HG03025 (cell line): ENCODE results near the gene MYBPH.

ENCODE experiments used
- ATAC-seq: cut with Tn5 transposase; IDR thresholded peaks from one replicate; pipeline ENCODE4 v1.9.1; 2021; ENCODE audit warnings: mild to moderate bottlenecking, moderate library complexity; ENCODE audit not compliant: unreplicated experiment, low FRiP score

MYBPH gene

GRCh38 chr1:203150511-203151297 lies 24.9 kb downstream of the MYBPH start:
- no peak for ATAC-seq

DNA sequence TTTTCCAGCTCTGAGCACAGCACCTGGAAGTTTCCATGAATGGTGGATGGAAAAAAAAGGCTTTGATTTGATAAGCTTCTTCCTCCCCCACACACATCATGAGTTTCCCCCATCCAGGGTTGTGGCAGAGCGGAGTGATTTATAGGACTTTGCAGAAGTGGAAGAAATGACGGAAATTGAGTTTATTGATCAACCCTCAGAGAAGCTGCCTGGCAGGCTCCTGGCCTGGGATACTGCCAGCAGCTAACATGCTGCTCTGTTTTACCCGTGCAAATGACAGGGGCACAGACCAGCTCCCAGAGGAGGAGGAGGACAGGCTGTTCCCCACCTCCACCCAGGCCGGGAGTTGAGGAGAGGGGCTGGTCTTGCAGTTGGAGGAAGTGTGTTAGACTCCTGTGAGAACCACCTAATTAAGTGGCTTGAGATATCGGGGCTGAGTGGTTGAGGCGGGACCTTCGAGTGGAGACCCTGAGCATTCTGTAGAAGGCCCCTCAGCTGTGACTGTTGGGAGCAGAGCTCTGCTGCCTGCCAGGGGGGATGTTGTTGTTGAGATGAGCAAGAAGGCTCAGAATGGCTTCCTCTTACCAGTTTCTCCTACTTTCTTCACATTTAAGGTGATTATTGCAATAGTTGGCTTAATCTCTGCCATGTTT lies 26.3 kb downstream of the MYBPH start:
- ATAC-seq: no peak

- ATAC-seq: no peak
These were observed 27.0 kb downstream of the MYBPH start for GRCh38 chr1:203148579-203148978.

GRCh38 chr1:203148127-203148526 lies 27.5 kb downstream of the MYBPH start:
- no peak for ATAC-seq

- ATAC-seq: no peak
These were observed 28.2 kb downstream of the MYBPH start for GRCh38 chr1:203147376-203147775.

- ATAC-seq: no peak
These were observed 29.1 kb downstream of the MYBPH start for GRCh38 chr1:203146537-203146936.

DNA sequence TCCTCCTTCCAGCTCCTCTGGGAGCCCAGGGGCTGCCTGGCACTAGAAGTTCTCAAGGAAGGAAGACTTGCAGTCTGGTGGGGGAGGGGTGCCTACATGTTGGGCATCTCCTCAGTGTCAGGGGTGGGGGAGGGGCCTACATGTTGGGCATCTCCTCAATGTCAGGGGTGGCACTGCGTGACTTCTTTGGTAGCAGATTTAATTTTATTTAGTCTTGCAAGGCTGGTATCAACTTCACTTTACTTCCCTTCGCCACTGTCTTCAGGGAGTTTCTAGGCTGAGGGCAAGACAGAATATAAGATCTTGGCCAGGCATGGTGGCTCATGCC lies 29.6 kb downstream of the MYBPH start:
- ATAC-seq: no peak

DNA sequence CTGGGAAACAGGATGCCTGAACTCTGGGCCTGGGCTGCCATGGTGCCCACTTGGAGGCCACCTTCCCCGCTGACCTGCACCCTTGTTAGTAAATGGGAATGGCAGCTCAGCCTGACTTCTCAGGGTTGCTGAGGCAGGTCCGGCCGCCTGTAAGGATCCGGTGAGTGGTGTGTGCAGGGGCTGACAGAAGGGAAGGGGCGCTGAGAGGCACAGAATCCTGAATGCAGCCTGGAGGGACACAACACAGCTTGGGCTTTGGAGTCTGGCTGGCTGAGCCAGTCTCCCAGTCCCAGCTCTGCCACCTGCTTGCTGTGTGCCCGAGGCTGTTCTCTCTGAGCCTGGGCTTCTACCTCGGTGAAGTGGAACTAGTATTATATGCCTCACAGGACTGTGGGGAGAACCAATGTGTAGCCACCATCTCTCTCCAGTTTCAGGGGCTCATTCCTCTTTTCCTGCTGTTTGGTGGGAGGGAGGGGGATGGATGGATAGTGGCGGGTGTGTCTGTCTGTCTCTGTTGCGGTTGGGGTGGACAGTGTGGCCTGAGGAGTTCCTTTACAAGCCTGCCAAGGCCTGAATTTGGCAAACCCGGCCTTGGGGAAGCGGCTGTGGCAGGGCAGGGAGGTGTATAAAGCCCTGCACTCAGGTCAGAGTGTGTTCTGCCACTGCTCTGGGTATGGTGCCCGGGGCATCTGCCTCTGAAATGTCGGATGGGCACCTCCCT lies 30.1 kb downstream of the MYBPH start:
- no peak for ATAC-seq

GRCh38 chr1:203144661-203145060 lies 31.0 kb downstream of the MYBPH start:
- no peak for ATAC-seq

DNA sequence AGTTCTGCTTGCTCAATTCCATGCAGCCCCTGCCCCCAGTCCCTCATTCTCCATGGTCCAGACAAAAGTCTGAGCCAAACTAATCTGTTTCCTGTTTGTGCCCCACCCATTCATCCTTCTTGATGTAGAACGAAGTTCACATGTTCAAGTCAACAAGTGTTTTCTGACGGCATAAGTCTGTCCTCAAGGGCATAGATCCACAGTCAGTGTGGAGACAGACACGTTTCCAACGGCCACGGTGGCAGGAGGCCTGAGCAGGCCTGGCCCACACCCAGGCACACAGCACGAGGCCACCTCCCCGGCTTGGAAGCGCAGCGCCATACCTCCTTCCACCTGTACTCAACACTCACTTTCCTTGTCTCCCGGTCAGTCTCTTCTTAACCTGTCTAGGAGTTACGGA lies 32.0 kb downstream of the MYBPH start:
- ATAC-seq: no peak

- ATAC-seq: no peak
These were observed 32.8 kb downstream of the MYBPH start for GRCh38 chr1:203142684-203143408.

DNA sequence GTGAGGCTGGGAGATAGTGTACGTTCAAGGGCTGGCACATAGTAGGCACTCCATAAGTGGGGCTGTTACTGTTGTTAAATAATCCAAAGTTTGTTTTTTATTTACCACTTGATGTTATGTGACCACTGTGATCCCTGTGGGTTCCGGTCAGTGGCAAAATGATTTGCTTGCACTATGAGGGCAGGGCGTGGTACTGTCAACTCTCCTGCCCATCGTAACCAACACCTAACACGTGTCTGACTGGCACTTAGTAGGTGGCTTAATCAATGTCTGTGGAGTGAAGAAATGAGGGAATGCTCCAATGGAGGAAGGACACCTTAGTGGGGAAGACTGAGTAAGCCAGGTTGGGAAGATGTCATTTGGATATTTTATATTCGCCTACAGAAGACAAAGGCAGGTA lies 33.5 kb downstream of the MYBPH start:
- ATAC-seq: no peak

DNA sequence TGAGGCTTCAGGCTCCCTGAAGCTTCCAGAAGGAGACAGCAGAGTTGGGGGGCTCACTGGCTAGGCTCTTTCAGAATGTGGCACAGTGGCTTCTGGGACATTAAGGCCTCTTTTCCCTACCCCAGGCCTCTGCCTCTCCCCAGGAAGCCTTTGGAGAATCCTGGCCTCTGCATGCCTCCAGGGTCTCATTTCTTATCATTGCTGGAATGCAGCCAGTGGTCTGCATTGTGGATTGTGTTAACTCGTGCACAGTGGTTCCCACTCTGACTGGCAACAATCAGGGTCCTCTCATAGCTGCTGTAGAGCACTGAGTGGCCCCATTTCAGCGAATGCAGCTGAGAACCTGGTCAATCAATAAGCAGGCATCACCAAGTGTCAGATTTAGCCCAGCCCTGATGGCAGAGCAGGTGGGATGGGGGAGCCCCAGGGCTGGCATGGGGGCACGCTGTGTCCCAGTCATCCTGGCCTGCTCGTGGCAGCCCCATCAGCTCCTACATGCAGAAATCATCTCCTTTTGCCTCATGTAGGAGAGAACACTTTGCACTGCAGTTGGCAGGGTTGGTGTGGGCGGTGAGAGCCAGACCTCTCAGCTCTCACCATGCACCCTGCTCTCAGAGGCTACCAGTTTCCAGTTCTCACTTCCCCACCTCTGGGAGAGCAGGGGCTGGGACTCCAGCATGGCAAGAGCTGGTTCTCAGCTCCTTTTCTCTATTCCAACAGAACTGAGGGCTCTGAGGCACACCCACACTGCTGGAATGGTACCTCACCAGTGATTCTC lies 34.7 kb downstream of the MYBPH start:
- no peak for ATAC-seq

DNA sequence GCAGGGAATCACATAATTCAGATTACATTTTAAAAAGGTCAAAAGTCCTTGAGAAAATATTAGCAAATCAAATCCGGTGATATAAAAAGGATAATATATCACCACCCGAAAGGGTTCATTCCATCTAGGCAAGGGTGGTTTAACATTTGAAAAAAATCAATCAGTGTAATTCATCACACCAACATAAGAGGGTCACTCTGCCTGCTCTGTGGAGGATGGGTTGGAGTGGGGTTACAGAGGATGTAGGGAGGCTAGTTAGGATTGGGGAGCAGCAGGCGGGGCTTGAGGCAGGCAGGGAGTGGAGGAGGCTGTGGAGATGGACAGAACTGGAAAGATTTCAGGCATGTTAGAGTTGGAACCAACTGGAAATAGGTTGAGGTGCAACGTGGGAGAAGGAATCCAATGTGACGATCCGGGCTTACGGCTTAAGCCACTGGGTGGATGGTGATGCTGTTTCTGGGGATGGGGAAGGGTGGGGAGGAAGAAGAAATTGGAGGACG lies 35.6 kb downstream of the MYBPH start:
- no peak for ATAC-seq

GRCh38 chr1:203138066-203138465 lies 37.6 kb downstream of the MYBPH start:
- ATAC-seq: no peak

GRCh38 chr1:203137324-203137723 lies 38.3 kb downstream of the MYBPH start:
- no peak for ATAC-seq

- no peak for ATAC-seq
These were observed 39.1 kb downstream of the MYBPH start for GRCh38 chr1:203136409-203137042.

DNA sequence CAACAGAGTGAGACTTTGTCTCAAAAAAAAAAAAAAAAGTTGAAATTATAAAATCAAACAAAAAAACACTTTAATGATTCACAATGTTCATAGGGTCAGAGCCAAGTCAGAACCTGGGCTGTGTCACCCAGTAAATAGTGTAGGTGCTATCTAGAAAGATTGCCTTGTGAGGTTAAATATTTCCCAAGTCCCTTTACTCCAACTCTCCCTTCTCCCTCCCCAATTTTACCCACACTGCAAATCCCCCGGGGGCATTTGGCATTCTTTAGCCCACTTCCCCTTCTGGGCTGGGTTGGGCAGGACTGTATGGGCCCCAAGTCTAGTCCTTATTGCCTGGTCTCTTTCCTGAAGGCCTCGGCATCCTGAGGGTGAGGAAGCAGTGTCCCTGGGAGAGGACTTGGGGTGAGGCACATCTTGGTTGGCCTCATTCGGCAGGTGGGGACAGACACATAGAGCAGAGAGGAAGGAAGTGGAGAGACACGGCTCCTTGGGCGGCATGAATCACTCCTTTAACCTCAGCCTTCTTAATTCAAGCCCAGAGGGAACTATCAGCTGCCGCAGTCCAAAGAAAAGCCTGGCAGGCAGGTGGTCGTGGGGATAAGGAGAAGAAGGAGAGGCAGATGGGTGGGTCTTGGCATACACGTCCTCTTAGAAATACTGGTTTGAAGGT lies 39.9 kb downstream of the MYBPH start:
- ATAC-seq: no peak
